Ishikawa (cell line): ENCODE results near the gene STPG2.

Experiments
- CEBPB ChIP-seq: IDR thresholded peaks from 2 replicates; pipeline ENCODE4 v1.6.1; 2012
- CREB1 ChIP-seq: IDR thresholded peaks from 2 replicates; pipeline ENCODE4 v1.6.1; 2012; ENCODE audit warnings: low read depth
- EGR1 ChIP-seq: IDR thresholded peaks from 2 replicates; pipeline ENCODE4 v1.6.1; 2012
- EP300 ChIP-seq: IDR thresholded peaks from 2 replicates; pipeline ENCODE4 v1.6.1; 2012; ENCODE audit warnings: borderline replicate concordance
- FOXM1 ChIP-seq: IDR thresholded peaks from 2 replicates; pipeline ENCODE4 v1.6.1; 2012; ENCODE audit warnings: low read depth, borderline replicate concordance
- MAX ChIP-seq: IDR thresholded peaks from 2 replicates; pipeline ENCODE4 v1.6.1; 2012
- NFIC ChIP-seq: IDR thresholded peaks from 2 replicates; pipeline ENCODE4 v1.6.1; 2012
- RAD21 ChIP-seq: IDR thresholded peaks from 2 replicates; pipeline ENCODE4 v1.6.1; 2012; ENCODE audit warnings: low read depth
- REST ChIP-seq: IDR thresholded peaks from 2 replicates; pipeline ENCODE4 v1.6.1; 2012; ENCODE audit warnings: low read depth, mild to moderate bottlenecking
- TAF1 ChIP-seq: IDR thresholded peaks from 2 replicates; pipeline ENCODE4 v1.6.1; 2012; ENCODE audit warnings: low read depth, mild to moderate bottlenecking
- TCF12 ChIP-seq: IDR thresholded peaks from 2 replicates; pipeline ENCODE4 v1.6.1; 2012; ENCODE audit warnings: low read depth
- TEAD4 ChIP-seq: IDR thresholded peaks from 2 replicates; pipeline ENCODE4 v1.6.1; 2012
- USF1 ChIP-seq: IDR thresholded peaks from 2 replicates; pipeline ENCODE4 v1.6.1; 2012
- YY1 ChIP-seq: IDR thresholded peaks from 2 replicates; pipeline ENCODE4 v1.6.1; 2012; ENCODE audit warnings: low read depth
- ZBTB7A ChIP-seq: IDR thresholded peaks from 2 replicates; pipeline ENCODE4 v1.6.1; 2012; ENCODE audit warnings: low read depth

Gene STPG2

GRCh38 chr4:98081936-98082335 lies 61.3 kb downstream of the STPG2 start:
- no peak for TF ChIP-seq TAF1
- no peak for TF ChIP-seq EGR1
- TF ChIP-seq FOXM1: no peak
- no peak for TF ChIP-seq EP300
- TF ChIP-seq MAX: no peak
- TF ChIP-seq YY1: no peak
- TF ChIP-seq TCF12: no peak
- TF ChIP-seq CEBPB: no peak
- TF ChIP-seq ZBTB7A: no peak
- no peak for TF ChIP-seq TEAD4
- TF ChIP-seq USF1: no peak
- TF ChIP-seq RAD21: no peak

- TF ChIP-seq TAF1 (no peak), TEAD4 (no peak), NFIC (no peak), CEBPB (no peak), MAX (no peak)
Measured at GRCh38 chr4:98068495-98068894, 74.8 kb downstream of the STPG2 start.

- no peak for TF ChIP-seq EGR1
- TF ChIP-seq ZBTB7A: no peak
- TF ChIP-seq FOXM1: no peak
- no peak for TF ChIP-seq TEAD4
- no peak for TF ChIP-seq TAF1
- no peak for TF ChIP-seq CEBPB
- no peak for TF ChIP-seq MAX
- TF ChIP-seq REST: no peak
- TF ChIP-seq CREB1: no peak
- no peak for TF ChIP-seq RAD21
- no peak for TF ChIP-seq EP300
- TF ChIP-seq TCF12: no peak
Measured at GRCh38 chr4:98055800-98056501, 87.3 kb downstream of the STPG2 start.

- no peak for TF ChIP-seq TEAD4
- no peak for TF ChIP-seq TCF12
- no peak for TF ChIP-seq FOXM1
- TF ChIP-seq USF1: no peak
- no peak for TF ChIP-seq CEBPB
- no peak for TF ChIP-seq EP300
- TF ChIP-seq REST: no peak
- TF ChIP-seq EGR1: no peak
- no peak for TF ChIP-seq CREB1
- TF ChIP-seq ZBTB7A: no peak
- TF ChIP-seq TAF1: no peak
- no peak for TF ChIP-seq NFIC
- TF ChIP-seq YY1: no peak
- TF ChIP-seq MAX: no peak
- no peak for TF ChIP-seq RAD21
Measured at GRCh38 chr4:98046665-98047064, 96.6 kb downstream of the STPG2 start.

- TF ChIP-seq CREB1 (no peak), YY1 (no peak), MAX (no peak), TCF12 (no peak), EP300 (no peak), TEAD4 (no peak), EGR1 (no peak), CEBPB (no peak), FOXM1 (no peak), TAF1 (no peak), NFIC (no peak), REST (no peak), ZBTB7A (no peak), USF1 (no peak), RAD21 (no peak)
Measured at GRCh38 chr4:98030059-98030458, 113.2 kb downstream of the STPG2 start.
